Epithelial cell of esophagus (primary cell): ENCODE results near the gene XCL2.

Experiments used
- DNase-seq: peaks from one replicate; pipeline ENCODE4 v3.0.0; 2010; ENCODE audit warnings: low read depth
- H3K4me3 ChIP-seq: 2 replicates; pipeline ENCODE4 v1.5.1; 2011; ENCODE audit warnings: mild to moderate bottlenecking, low read length, control low read depth
- TF ChIP-seq, protein P1 (sequence below): IDR thresholded peaks from 2 replicates; pipeline ENCODE4 v1.5.1; 2011; ENCODE audit warnings: low read depth, mild to moderate bottlenecking, low read length, control low read depth, inconsistent platforms; ENCODE audit not compliant: insufficient read depth; ENCODE audit errors: missing control alignments

XCL2 gene

DNA sequence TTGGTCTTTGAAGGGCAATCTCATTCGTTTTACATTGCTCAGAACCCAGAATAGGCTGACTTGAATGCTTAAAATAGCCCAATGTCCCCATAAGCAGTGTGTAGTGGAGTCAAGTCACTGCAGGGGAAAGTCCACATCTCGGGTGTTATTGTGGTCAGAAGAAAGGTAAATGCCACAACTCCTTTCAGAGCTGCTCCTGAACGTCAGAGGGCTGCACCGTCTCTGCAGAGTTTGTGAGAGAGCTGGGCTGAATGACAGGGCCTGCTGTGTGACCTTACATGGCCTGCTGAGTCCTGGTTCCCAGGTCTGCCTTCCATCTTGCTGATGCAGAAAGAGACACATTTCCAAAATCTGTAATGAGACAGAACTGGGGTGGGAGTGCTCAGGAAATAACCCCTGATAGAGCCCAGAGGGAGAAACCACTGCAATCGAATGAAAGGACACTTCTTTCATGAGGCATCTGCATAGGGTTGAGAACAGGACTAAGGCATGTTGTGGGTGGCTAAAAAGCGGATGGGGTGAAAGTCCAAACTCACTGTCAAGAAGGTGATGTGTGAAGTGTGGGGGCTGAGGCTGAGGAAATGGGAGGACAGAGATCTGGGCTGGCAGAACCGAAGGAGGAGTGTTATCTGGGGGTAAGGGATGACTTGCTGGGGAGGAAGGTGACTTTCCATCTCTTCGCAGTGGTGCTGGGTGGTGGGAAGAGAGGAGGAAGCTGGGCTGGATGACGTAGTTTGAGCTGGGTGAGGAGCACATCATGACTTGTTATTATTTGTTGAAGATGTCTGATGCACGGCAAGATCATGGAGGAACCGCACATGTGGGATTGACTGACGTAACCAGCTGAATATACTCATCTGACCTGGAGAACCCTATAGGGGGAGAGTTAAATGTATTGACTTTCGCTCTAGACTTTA is 33.7 kb downstream of the XCL2 start:
- H3K4me3 ChIP-seq, result no peak overlapping the region
- TF ChIP-seq, protein P1, sequence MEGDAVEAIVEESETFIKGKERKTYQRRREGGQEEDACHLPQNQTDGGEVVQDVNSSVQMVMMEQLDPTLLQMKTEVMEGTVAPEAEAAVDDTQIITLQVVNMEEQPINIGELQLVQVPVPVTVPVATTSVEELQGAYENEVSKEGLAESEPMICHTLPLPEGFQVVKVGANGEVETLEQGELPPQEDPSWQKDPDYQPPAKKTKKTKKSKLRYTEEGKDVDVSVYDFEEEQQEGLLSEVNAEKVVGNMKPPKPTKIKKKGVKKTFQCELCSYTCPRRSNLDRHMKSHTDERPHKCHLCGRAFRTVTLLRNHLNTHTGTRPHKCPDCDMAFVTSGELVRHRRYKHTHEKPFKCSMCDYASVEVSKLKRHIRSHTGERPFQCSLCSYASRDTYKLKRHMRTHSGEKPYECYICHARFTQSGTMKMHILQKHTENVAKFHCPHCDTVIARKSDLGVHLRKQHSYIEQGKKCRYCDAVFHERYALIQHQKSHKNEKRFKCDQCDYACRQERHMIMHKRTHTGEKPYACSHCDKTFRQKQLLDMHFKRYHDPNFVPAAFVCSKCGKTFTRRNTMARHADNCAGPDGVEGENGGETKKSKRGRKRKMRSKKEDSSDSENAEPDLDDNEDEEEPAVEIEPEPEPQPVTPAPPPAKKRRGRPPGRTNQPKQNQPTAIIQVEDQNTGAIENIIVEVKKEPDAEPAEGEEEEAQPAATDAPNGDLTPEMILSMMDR, result no peak
- no peak for DNase-seq

DNA sequence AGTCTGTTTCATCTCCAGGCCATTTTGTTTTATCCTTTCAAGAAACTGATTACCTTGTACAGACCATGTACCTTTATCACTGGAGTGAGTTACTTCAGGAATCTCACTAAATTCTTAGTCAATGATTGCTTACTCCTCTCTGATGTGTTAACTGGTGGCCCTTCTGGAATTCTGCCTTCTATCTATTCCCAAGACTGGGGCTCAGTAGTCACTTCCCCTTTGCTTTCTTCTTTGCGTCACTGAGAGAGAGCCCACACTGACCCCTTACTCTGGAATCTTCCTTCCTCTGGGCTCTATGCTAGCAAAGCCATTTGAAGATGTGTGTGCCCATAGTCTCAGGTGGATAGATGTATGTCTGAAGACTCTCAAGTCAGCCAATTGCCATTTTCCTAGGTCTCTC is 34.6 kb downstream of the XCL2 start:
- no peak for DNase-seq
- TF ChIP-seq, protein P1, result no peak
- H3K4me3 ChIP-seq, result no peak overlapping the region

DNA sequence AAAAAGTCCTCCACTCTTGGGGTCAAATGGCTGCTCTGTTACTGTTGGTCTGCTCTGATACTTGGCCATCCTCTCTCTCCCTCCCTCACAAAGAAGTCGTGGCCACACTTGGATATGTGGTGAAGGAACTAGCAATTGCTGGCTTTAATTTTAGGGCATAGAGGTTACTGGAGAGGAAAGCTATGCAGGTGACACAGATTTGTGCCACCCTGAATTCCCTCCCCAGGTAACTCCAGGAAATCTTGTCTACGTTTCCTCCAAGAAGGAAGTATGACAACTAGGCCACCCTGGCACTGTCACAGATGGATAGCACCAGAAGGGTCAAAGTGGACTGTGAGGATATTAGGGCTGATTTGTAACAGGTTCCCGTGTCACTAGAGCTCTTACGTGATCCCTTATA is 36.0 kb downstream of the XCL2 start:
- DNase-seq, result no peak
- TF ChIP-seq, protein P1, result no peak
- no peak overlapping the region for H3K4me3 ChIP-seq

DNA sequence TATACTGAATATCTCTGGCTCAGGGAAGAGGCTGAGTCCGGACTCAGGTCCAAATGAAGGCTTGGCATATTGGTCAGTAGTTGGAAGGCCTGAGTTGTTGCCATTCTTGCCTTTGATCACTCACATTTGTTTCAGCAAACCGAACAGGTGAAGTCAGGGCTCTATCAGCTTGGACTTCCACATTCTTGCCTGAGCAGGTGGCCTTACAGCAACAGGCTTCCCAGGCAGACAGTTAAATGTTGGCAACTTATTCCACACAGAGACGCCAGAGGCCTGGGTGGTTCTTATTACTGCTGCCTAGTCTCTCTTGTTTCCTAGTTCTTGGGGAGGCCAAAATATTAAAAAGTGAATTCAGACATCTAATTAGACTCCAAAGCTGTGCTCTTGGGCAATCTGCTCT is 36.6 kb downstream of the XCL2 start:
- DNase-seq, result peak; percentile 60
- TF ChIP-seq, protein P1, result no peak
- no peak overlapping the region for H3K4me3 ChIP-seq

DNA sequence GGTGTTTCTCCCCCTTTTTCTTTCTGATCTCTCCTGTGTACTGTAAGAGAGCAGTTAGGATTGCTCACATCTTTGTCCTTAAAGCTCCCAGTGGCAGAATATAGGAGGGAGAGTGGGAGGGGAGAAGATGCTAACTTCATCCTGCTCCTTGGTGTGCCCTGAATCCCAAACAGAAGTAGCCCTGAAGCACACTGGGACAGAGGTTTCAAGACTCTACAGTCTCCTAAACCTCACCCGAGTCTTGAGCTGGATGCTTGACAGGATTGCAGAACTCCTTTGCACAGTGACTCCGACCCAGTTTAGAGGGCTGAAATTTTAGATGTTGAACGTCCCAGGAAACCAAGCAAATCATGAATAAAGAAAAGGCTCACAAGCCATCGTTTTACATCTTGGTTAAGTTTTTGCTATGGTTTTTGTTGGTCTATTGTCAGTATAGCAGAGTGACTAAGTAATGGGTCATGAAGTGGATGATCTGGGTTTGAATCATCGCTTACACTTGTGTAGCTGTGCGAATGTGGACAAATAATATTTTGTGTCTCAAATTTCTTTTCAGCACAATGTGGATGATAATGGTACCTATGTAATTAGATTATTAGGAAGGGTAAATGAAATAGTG is 37.5 kb downstream of the XCL2 start:
- H3K4me3 ChIP-seq, result no peak overlapping the region
- DNase-seq, result peak; percentile 89
- TF ChIP-seq, protein P1, result no peak

DNA sequence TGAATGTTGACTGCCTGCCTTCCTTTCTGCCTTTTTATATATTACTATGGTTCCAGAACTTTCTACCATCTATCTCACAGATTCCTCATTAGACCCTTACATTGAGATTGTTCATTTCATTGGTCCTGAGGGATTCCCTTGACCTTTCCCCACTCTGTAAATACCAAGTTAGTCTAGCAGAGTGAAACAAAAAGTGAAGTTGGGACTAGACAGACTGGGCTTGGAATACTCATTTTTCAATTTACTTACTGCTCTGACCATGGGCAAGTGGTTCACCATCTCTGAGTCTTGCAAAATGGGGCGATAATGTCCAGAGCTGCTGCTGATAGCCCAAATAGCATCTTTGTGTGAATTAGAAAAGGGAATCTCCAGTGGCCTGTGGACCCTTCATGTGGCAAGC is 38.8 kb downstream of the XCL2 start:
- no peak for DNase-seq
- no peak overlapping the region for H3K4me3 ChIP-seq
- TF ChIP-seq, protein P1, result no peak
